Epithelial cell of esophagus (primary cell): ENCODE measurements around the gene BCL2L2.
A peak's percentile ranks its signal among the peaks of the same experiment; 100 is the strongest.

ENCODE experiments used
- DNase-seq: peaks from one replicate; pipeline ENCODE4 v3.0.0; 2010; ENCODE audit warnings: low read depth
- H3K4me3 ChIP-seq: 2 replicates; pipeline ENCODE4 v1.5.1; 2011; ENCODE audit warnings: mild to moderate bottlenecking, low read length, control low read depth
- TF ChIP-seq, protein P1 (sequence below): IDR thresholded peaks from 2 replicates; pipeline ENCODE4 v1.5.1; 2011; ENCODE audit warnings: low read depth, mild to moderate bottlenecking, low read length, control low read depth, inconsistent platforms; ENCODE audit not compliant: insufficient read depth; ENCODE audit errors: missing control alignments

BCL2L2 gene

DNA sequence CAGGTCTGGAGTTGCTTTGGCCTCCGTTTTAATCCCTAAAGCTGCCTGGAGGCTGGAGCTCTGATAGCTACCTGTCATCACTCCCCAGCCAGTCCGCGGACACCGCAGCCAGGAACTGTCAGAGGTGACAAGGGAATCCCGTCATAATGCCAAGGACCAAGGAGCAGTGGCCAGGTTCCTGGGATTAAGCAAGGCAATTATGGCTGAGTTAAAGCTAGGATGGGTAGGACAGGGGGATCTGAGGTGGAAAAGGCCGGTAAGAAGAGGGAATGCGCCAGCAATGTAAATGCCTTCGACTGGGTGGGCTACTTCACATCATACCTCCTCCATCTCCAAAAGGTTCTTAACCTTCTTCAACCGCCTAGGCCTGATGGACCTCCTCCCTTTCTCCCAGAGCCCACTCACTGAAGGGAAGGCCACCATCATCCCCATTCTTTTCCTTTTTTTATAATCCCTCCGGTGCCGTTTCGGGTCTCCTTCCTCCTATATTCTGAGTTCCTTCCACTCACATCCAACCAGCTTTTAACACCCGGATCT is 5.9 kb upstream of the BCL2L2 start:
- peak overlapping the region; percentile 74 for H3K4me3 ChIP-seq
- TF ChIP-seq, protein P1, sequence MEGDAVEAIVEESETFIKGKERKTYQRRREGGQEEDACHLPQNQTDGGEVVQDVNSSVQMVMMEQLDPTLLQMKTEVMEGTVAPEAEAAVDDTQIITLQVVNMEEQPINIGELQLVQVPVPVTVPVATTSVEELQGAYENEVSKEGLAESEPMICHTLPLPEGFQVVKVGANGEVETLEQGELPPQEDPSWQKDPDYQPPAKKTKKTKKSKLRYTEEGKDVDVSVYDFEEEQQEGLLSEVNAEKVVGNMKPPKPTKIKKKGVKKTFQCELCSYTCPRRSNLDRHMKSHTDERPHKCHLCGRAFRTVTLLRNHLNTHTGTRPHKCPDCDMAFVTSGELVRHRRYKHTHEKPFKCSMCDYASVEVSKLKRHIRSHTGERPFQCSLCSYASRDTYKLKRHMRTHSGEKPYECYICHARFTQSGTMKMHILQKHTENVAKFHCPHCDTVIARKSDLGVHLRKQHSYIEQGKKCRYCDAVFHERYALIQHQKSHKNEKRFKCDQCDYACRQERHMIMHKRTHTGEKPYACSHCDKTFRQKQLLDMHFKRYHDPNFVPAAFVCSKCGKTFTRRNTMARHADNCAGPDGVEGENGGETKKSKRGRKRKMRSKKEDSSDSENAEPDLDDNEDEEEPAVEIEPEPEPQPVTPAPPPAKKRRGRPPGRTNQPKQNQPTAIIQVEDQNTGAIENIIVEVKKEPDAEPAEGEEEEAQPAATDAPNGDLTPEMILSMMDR, result no peak
- peak; percentile 56 for DNase-seq

DNA sequence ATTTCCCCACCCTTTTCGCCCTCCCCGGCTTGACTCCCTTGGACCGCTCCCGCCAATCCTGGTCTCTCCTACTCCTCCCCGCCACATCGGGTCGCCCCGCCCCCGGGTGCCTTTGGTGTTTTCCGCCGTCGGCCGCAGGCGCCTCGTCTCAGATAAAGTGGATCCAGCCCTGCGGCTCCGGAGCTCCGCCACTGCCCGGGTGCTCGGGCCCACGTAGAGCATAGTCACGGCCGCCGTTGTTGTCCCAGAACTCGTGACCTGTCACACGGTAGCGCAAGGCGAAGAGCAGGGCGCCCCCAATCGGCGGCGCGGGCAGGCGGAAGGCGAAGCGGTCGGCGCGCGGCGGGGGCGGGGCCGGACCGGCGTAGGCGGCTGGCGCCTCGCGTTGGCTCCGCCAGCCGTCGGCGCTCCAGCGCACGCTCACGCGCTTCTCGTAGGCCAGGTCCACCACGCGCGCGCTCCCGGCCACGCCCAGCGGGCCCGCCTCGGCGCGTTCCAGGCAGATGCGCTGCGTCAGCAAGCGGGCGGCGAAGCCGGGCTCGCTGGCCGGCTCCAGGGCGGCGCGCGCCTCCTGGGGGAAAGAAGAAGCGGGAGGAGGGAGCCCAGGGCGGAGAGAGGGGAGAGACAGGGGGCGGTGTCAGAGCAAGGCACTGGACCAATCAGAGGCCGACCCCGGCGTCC is 5.2 kb upstream of the BCL2L2 start:
- H3K4me3 ChIP-seq, result peak overlapping the region; percentile 74
- TF ChIP-seq, protein P1, result peak; percentile 54
- peak; percentile 99 for DNase-seq

DNA sequence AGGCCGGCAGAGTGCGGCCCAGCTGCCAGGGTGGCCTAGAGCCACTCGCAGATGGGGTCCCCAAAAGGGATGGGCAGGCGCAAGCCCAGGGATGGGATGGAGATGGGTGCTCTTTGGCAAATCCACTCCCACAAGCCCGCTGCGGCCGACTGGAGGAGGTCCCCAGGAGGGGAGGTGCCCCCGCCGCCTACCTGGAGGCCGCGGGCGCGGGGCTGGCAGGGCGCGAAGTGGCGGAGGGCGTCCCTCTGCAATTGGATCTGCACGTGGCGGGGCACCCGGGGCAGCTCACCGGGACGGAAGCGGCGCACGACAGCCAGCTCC is 4.7 kb upstream of the BCL2L2 start:
- H3K4me3 ChIP-seq, result peak overlapping the region; percentile 62
- TF ChIP-seq, protein P1, result no peak
- DNase-seq, result no peak

DNA sequence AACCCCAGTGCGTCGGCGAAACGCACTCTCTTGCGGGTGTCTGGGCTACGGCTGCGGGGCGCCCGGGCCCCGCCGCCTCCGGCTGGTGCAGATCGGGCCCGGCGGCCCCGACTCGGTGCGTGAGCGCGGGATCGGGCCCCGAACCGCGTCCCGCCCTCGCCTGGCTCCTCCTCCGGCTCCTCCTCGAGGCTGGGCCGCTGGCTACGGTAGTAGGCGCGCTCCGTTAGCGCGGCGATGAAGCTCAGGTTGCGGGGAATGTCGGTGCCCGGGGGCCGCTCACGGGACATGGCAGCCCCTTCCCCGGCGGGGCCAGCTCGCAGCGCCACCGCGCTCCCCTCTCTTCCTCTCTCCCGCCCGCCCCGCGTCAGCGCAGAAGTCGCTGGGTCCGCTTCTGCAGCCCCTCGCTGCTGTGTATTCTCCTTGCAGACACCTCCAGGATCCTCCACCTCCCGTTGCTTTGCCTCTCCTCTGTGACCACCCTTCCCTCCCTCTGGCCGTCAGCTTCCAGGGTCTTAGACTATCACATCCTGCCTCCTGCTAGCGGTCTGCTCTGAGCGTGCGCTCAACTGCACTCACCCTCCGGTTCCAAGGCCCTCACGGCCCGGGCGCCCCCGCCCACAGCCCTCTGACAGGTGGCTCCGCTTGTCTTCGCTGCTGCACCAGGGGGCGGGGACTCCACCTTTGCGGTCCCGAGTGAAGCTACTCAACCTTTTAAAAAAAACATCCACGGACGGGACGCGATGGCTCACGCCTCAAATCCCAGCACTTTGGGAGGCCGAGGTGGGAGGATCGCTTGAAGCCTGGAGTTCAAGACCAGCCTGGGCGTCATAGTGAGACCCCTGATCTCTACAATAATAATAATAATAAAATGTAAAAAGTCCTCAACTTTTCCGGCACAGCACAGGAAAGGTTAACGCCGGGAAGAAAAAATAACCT is 4.1 kb upstream of the BCL2L2 start, which contains the start of gene PPP1R3E:
Gene PPP1R3E (minus strand): TSS at position 570 of the 936 bp plus-strand sequence. CDS start 283 bp downstream, at position 287.
- TF ChIP-seq, protein P1, result no peak
- DNase-seq, result peak; percentile 68

DNA sequence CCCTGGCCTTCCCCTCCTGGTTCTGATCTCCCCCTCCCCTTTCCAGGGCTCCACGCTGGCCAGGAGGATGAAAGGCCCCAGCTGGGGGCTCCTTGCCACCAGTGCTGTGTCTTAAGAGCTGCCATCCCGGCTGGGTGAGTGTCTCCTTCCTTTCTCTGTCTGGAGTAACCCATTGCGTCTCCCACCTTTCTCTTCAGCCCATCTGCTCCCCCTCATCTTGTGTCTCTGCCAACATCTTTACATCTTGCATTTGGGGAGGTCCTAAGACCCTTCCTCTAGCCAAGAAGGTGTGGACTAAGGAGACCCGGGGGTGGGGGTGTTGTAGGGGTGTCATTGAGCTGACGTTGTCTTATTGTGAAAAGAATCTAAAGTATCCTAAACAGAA is 505 bp downstream of the BCL2L2 start:
- peak overlapping the region; percentile 90 for H3K4me3 ChIP-seq
- TF ChIP-seq, protein P1, result no peak
- peak; percentile 30 for DNase-seq

More for the DNA sequence above, 4.1 kb upstream of the BCL2L2 start, which contains the start of gene PPP1R3E:
- H3K4me3 ChIP-seq, result peak within 1 kb of the TSS; percentile 62

DNA sequence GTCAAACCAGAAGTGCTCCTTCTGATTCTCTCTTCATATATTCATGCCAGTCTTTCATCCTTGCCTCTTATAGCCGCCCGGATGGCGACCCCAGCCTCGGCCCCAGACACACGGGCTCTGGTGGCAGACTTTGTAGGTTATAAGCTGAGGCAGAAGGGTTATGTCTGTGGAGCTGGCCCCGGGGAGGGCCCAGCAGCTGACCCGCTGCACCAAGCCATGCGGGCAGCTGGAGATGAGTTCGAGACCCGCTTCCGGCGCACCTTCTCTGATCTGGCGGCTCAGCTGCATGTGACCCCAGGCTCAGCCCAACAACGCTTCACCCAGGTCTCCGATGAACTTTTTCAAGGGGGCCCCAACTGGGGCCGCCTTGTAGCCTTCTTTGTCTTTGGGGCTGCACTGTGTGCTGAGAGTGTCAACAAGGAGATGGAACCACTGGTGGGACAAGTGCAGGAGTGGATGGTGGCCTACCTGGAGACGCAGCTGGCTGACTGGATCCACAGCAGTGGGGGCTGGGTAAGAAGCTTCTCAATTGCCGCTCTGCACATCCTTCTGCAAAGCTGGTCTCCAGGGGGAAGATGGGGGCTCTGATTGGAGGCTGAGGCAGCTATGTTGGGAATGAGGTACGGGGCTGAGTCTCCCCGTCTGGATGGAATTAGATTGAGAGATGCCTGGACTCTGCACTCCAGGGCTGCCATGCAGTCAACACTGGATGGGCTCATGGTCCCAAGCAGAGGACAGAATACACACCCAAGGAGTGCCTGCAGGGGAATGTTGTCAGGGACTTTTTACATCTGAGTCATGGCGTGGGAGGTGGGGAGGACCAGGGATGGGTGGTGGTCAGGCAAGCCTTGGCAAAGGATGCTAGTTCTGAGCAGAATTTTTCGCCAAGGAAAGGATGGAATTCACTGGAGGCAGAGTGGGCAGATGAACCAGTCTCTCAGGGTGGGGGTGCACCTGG is 1.3 kb downstream of the BCL2L2 start:
- TF ChIP-seq, protein P1, result no peak
- peak overlapping the region; percentile 90 for H3K4me3 ChIP-seq
- DNase-seq, result peak; percentile 92
